NCI-H1417 (cell line): ENCODE results near the gene ZFP69B.
A peak's percentile ranks its signal among the peaks of the same experiment; 100 is the strongest.

ENCODE experiments used
- DNase-seq, 3 experiments: peaks; one replicate each; lab custom pipeline; 2025; lab: John Stamatoyannopoulos, UW

The ZFP69B gene

GRCh38 chr1:40449684-40450494 is at the start of gene ZFP69B:
ZFP69B (plus strand) TSS chr1:40450476; CDS start chr1:40450962, 486 bp downstream.
- peak; percentile 93 to 95 (median 95) for DNase-seq

- DNase-seq: no peak
These were observed 48.6 kb upstream of the ZFP69B start for GRCh38 chr1:40401473-40402201.

GRCh38 chr1:40404670-40405462 is 45.4 kb upstream of the ZFP69B start:
- peak; percentile 17 to 77 (median 36) for DNase-seq

GRCh38 chr1:40405812-40406211 is 44.5 kb upstream of the ZFP69B start:
- no peak for DNase-seq

- no peak for DNase-seq
These were observed 42.8 kb upstream of the ZFP69B start for GRCh38 chr1:40407453-40407852.

- DNase-seq: no peak
These were observed 40.8 kb upstream of the ZFP69B start for GRCh38 chr1:40409467-40409866.

- peak in 1 of 3 experiments; percentile 4 for DNase-seq
These were observed 39.0 kb upstream of the ZFP69B start for GRCh38 chr1:40411294-40411693.

GRCh38 chr1:40411843-40412242 is 38.4 kb upstream of the ZFP69B start:
- no peak for DNase-seq

GRCh38 chr1:40413527-40414252 is 36.6 kb upstream of the ZFP69B start:
- DNase-seq: no peak

- no peak for DNase-seq
These were observed 35.9 kb upstream of the ZFP69B start for GRCh38 chr1:40414331-40414730.

- DNase-seq: no peak
These were observed 33.6 kb upstream of the ZFP69B start for GRCh38 chr1:40416709-40417108.

- peak in 1 of 3 experiments; percentile 9 for DNase-seq
These were observed 28.6 kb upstream of the ZFP69B start for GRCh38 chr1:40421431-40422384.

- DNase-seq: no peak
These were observed 27.5 kb upstream of the ZFP69B start for GRCh38 chr1:40422630-40423263.

GRCh38 chr1:40423264-40423642 is 27.0 kb upstream of the ZFP69B start:
- DNase-seq: no peak

GRCh38 chr1:40423951-40424618 is 26.2 kb upstream of the ZFP69B start:
- no peak for DNase-seq

- DNase-seq: no peak
These were observed 25.1 kb upstream of the ZFP69B start for GRCh38 chr1:40425198-40425597.

- no peak for DNase-seq
These were observed 18.9 kb upstream of the ZFP69B start for GRCh38 chr1:40431385-40431784.

- DNase-seq: no peak
These were observed 17.5 kb upstream of the ZFP69B start for GRCh38 chr1:40432644-40433390.

- DNase-seq: no peak
These were observed 14.8 kb upstream of the ZFP69B start for GRCh38 chr1:40435471-40435870.
